Measurements from ENCODE around the gene HOXB9. TPM values are rescaled to one million over a fixed set of nuclear protein-coding genes. Genes with fewer than 3 reads are reported as not detected.

Gene HOXB9
- total RNA-seq, 1 experiment from 2014 or later, result 0.24 TPM

DNA sequence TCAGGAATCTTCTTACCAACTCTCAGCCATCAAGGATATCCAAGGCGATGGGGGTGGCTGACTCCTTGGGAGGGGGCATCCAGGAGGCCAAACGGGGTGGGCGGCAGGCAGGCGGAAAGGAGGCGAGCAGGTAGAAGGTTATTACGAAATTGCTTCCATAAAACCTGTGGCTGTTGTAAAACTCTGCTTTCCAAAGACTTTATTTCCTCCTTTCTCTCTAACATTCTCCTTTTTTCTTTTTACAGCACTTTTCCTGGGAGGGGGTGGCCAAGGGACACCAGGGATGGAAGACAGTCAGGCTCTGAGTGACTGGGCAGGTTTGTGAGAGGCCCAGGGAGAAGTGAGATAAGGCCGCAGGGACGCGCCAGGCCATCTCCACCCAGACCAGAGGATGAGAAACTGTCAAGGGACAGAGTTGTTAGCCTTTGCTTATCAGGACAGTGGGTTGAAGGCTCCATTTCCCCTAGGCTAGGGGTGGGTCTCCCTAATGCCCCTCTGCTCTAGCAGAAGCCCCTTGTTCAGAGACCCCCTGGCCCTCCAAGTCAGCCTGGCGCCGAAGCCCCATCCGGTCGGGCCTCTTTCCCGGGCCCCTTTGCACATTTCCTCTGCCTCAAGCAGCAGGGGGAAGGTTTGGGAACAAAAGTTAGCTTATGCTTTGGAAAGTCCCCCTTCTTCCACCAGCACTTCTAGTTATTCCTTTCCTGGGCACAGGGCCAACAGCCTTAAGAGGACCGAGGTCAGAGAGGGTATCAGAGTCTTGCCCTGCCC, 5.0 kb upstream of the HOXB9 start:
- Mint-ChIP-seq H3K36me3 (no peaks in the 10 kb centered on the region; the same call in 1 of the 2 replicates), H3K4me1 (peaks cover 20% of the 10 kb centered on the region), H3K4me3 (no peak overlapping the region), H3K27ac (no peak overlapping the region), H3K27me3 (ENCODE audit: low read depth) (peaks cover 100% of the 10 kb centered on the region; the same call in 1 of the 2 replicates), H3K9me3 (no peaks in the 10 kb centered on the region)
- DNase-seq (ENCODE audit: low spot score), result no peak
- TF ChIP-seq, protein P1, sequence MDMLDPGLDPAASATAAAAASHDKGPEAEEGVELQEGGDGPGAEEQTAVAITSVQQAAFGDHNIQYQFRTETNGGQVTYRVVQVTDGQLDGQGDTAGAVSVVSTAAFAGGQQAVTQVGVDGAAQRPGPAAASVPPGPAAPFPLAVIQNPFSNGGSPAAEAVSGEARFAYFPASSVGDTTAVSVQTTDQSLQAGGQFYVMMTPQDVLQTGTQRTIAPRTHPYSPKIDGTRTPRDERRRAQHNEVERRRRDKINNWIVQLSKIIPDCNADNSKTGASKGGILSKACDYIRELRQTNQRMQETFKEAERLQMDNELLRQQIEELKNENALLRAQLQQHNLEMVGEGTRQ (CRISPR knock-in tag; IDR thresholded peaks at IDR 0.05), result no peak
- TF ChIP-seq, protein P2, sequence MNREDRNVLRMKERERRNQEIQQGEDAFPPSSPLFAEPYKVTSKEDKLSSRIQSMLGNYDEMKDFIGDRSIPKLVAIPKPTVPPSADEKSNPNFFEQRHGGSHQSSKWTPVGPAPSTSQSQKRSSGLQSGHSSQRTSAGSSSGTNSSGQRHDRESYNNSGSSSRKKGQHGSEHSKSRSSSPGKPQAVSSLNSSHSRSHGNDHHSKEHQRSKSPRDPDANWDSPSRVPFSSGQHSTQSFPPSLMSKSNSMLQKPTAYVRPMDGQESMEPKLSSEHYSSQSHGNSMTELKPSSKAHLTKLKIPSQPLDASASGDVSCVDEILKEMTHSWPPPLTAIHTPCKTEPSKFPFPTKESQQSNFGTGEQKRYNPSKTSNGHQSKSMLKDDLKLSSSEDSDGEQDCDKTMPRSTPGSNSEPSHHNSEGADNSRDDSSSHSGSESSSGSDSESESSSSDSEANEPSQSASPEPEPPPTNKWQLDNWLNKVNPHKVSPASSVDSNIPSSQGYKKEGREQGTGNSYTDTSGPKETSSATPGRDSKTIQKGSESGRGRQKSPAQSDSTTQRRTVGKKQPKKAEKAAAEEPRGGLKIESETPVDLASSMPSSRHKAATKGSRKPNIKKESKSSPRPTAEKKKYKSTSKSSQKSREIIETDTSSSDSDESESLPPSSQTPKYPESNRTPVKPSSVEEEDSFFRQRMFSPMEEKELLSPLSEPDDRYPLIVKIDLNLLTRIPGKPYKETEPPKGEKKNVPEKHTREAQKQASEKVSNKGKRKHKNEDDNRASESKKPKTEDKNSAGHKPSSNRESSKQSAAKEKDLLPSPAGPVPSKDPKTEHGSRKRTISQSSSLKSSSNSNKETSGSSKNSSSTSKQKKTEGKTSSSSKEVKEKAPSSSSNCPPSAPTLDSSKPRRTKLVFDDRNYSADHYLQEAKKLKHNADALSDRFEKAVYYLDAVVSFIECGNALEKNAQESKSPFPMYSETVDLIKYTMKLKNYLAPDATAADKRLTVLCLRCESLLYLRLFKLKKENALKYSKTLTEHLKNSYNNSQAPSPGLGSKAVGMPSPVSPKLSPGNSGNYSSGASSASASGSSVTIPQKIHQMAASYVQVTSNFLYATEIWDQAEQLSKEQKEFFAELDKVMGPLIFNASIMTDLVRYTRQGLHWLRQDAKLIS (CRISPR knock-in tag; IDR thresholded peaks at IDR 0.05; ENCODE audit: borderline replicate concordance), result no peak
- TF ChIP-seq, protein P3, sequence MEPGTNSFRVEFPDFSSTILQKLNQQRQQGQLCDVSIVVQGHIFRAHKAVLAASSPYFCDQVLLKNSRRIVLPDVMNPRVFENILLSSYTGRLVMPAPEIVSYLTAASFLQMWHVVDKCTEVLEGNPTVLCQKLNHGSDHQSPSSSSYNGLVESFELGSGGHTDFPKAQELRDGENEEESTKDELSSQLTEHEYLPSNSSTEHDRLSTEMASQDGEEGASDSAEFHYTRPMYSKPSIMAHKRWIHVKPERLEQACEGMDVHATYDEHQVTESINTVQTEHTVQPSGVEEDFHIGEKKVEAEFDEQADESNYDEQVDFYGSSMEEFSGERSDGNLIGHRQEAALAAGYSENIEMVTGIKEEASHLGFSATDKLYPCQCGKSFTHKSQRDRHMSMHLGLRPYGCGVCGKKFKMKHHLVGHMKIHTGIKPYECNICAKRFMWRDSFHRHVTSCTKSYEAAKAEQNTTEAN (CRISPR knock-in tag; IDR thresholded peaks at IDR 0.05), result no peak
- TF ChIP-seq ZNF416 (CRISPR knock-in tag; IDR thresholded peaks at IDR 0.05) (no peak), RELA (CRISPR knock-in tag; IDR thresholded peaks at IDR 0.05; ENCODE audit: borderline replicate concordance) (no peak), IRF2 (CRISPR knock-in tag; IDR thresholded peaks at IDR 0.05; ENCODE audit: borderline replicate concordance, low read depth) (no peak), PRRX2 (CRISPR knock-in tag; IDR thresholded peaks at IDR 0.05) (no peak), FOXJ3 (CRISPR knock-in tag; IDR thresholded peaks at IDR 0.05; ENCODE audit: borderline replicate concordance) (no peak), TEAD4 (CRISPR knock-in tag; IDR thresholded peaks at IDR 0.05) (no peak), GTF2I (CRISPR knock-in tag; conservative IDR thresholded peaks at IDR 0.05) (no peak), ETV6 (CRISPR knock-in tag; IDR thresholded peaks at IDR 0.05) (no peak), FOXK1 (CRISPR knock-in tag; IDR thresholded peaks at IDR 0.05) (no peak), ZNF121 (CRISPR knock-in tag; IDR thresholded peaks at IDR 0.05) (no peak), TP53 (CRISPR knock-in tag; IDR thresholded peaks at IDR 0.05) (no peak), MXD4 (CRISPR knock-in tag; IDR thresholded peaks at IDR 0.05; ENCODE audit: borderline replicate concordance) (no peak)
- TF ChIP-seq, protein P4, sequence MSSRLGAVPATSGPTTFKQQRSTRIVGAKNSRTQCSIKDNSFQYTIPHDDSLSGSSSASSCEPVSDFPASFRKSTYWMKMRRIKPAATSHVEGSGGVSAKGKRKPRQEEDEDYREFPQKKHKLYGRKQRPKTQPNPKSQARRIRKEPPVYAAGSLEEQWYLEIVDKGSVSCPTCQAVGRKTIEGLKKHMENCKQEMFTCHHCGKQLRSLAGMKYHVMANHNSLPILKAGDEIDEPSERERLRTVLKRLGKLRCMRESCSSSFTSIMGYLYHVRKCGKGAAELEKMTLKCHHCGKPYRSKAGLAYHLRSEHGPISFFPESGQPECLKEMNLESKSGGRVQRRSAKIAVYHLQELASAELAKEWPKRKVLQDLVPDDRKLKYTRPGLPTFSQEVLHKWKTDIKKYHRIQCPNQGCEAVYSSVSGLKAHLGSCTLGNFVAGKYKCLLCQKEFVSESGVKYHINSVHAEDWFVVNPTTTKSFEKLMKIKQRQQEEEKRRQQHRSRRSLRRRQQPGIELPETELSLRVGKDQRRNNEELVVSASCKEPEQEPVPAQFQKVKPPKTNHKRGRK (CRISPR knock-in tag; IDR thresholded peaks at IDR 0.05; ENCODE audit: borderline replicate concordance), result no peak
- TF ChIP-seq, protein P5, sequence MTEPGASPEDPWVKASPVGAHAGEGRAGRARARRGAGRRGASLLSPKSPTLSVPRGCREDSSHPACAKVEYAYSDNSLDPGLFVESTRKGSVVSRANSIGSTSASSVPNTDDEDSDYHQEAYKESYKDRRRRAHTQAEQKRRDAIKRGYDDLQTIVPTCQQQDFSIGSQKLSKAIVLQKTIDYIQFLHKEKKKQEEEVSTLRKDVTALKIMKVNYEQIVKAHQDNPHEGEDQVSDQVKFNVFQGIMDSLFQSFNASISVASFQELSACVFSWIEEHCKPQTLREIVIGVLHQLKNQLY (CRISPR knock-in tag; IDR thresholded peaks at IDR 0.05), result no peak
- TF ChIP-seq, protein P6, sequence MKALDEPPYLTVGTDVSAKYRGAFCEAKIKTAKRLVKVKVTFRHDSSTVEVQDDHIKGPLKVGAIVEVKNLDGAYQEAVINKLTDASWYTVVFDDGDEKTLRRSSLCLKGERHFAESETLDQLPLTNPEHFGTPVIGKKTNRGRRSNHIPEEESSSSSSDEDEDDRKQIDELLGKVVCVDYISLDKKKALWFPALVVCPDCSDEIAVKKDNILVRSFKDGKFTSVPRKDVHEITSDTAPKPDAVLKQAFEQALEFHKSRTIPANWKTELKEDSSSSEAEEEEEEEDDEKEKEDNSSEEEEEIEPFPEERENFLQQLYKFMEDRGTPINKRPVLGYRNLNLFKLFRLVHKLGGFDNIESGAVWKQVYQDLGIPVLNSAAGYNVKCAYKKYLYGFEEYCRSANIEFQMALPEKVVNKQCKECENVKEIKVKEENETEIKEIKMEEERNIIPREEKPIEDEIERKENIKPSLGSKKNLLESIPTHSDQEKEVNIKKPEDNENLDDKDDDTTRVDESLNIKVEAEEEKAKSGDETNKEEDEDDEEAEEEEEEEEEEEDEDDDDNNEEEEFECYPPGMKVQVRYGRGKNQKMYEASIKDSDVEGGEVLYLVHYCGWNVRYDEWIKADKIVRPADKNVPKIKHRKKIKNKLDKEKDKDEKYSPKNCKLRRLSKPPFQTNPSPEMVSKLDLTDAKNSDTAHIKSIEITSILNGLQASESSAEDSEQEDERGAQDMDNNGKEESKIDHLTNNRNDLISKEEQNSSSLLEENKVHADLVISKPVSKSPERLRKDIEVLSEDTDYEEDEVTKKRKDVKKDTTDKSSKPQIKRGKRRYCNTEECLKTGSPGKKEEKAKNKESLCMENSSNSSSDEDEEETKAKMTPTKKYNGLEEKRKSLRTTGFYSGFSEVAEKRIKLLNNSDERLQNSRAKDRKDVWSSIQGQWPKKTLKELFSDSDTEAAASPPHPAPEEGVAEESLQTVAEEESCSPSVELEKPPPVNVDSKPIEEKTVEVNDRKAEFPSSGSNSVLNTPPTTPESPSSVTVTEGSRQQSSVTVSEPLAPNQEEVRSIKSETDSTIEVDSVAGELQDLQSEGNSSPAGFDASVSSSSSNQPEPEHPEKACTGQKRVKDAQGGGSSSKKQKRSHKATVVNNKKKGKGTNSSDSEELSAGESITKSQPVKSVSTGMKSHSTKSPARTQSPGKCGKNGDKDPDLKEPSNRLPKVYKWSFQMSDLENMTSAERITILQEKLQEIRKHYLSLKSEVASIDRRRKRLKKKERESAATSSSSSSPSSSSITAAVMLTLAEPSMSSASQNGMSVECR (CRISPR knock-in tag; IDR thresholded peaks at IDR 0.05; ENCODE audit: borderline replicate concordance), result no peak
- TF ChIP-seq, protein P7, sequence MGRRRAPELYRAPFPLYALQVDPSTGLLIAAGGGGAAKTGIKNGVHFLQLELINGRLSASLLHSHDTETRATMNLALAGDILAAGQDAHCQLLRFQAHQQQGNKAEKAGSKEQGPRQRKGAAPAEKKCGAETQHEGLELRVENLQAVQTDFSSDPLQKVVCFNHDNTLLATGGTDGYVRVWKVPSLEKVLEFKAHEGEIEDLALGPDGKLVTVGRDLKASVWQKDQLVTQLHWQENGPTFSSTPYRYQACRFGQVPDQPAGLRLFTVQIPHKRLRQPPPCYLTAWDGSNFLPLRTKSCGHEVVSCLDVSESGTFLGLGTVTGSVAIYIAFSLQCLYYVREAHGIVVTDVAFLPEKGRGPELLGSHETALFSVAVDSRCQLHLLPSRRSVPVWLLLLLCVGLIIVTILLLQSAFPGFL (CRISPR knock-in tag; IDR thresholded peaks at IDR 0.05; ENCODE audit: borderline replicate concordance), result no peak
- TF ChIP-seq, protein P8, sequence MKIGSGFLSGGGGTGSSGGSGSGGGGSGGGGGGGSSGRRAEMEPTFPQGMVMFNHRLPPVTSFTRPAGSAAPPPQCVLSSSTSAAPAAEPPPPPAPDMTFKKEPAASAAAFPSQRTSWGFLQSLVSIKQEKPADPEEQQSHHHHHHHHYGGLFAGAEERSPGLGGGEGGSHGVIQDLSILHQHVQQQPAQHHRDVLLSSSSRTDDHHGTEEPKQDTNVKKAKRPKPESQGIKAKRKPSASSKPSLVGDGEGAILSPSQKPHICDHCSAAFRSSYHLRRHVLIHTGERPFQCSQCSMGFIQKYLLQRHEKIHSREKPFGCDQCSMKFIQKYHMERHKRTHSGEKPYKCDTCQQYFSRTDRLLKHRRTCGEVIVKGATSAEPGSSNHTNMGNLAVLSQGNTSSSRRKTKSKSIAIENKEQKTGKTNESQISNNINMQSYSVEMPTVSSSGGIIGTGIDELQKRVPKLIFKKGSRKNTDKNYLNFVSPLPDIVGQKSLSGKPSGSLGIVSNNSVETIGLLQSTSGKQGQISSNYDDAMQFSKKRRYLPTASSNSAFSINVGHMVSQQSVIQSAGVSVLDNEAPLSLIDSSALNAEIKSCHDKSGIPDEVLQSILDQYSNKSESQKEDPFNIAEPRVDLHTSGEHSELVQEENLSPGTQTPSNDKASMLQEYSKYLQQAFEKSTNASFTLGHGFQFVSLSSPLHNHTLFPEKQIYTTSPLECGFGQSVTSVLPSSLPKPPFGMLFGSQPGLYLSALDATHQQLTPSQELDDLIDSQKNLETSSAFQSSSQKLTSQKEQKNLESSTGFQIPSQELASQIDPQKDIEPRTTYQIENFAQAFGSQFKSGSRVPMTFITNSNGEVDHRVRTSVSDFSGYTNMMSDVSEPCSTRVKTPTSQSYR (CRISPR knock-in tag; IDR thresholded peaks at IDR 0.05), result no peak
- CTCF ChIA-PET, result interaction anchor here (0.7 kb wide), 1 partner anchor 10 kb away, joined by 3 read pairs; no protein-coding TSS in a partner anchor
- POLR2A ChIA-PET, result no interaction called here
- no peak for ATAC-seq

All from WTC11 (cell line).